GM21447 (cell line): Measurements from ENCODE around the gene CARD6.
A peak's percentile ranks its signal among the peaks of the same experiment; 100 is the strongest.
"Not testable (repeated sequence)": the region's sequence is repeated elsewhere in the genome, so short reads cannot be mapped to it uniquely, and the experiment has no call there.

ENCODE experiments used
- ATAC-seq: cut with Tn5 transposase; IDR thresholded peaks from one replicate; pipeline ENCODE4 v1.9.1; 2021; ENCODE audit not compliant: unreplicated experiment

CARD6 gene

GRCh38 chr5:40841068-40841805 lies at the start of gene CARD6:
Gene CARD6 (plus strand): TSS chr5:40841367. CDS start chr5:40841383, 16 bp downstream.
- peak; percentile 55 for ATAC-seq

- ATAC-seq, result no peak
Measured at GRCh38 chr5:40791715-40792139, 49.4 kb upstream of the CARD6 start.

- ATAC-seq, result not testable (repeated sequence)
Measured at GRCh38 chr5:40792691-40793090, 48.5 kb upstream of the CARD6 start.

GRCh38 chr5:40794340-40794739 lies 46.8 kb upstream of the CARD6 start:
- not testable (repeated sequence) for ATAC-seq

- not testable (repeated sequence) for ATAC-seq
Measured at GRCh38 chr5:40794877-40795276, 46.3 kb upstream of the CARD6 start.

GRCh38 chr5:40796487-40796889 lies 44.7 kb upstream of the CARD6 start:
- ATAC-seq, result no peak

- ATAC-seq, result peak; percentile 48
Measured at GRCh38 chr5:40797273-40798011, 43.7 kb upstream of the CARD6 start.

- ATAC-seq, result peak; percentile 84
Measured at GRCh38 chr5:40798012-40798800, 43.0 kb upstream of the CARD6 start, which contains the start of gene PRKAA1. Gene PRKAA1 (minus strand): TSS chr5:40798374. CDS start chr5:40798189, 185 bp downstream.

GRCh38 chr5:40798801-40799210 lies 42.4 kb upstream of the CARD6 start:
- ATAC-seq, result no peak

- no peak for ATAC-seq
Measured at GRCh38 chr5:40799258-40799657, 41.9 kb upstream of the CARD6 start.

GRCh38 chr5:40801771-40802562 lies 39.2 kb upstream of the CARD6 start:
- no peak for ATAC-seq

GRCh38 chr5:40812125-40812524 lies 29.0 kb upstream of the CARD6 start:
- no peak for ATAC-seq

GRCh38 chr5:40813698-40814281 lies 27.4 kb upstream of the CARD6 start:
- ATAC-seq, result no peak

- ATAC-seq, result no peak
Measured at GRCh38 chr5:40823459-40823858, 17.7 kb upstream of the CARD6 start.

GRCh38 chr5:40825461-40826043 lies 15.6 kb upstream of the CARD6 start:
- ATAC-seq, result not testable (repeated sequence)

- no peak for ATAC-seq
Measured at GRCh38 chr5:40826489-40827187, 14.5 kb upstream of the CARD6 start.

- ATAC-seq, result no peak
Measured at GRCh38 chr5:40827188-40827977, 13.8 kb upstream of the CARD6 start.

GRCh38 chr5:40828021-40828631 lies 13.0 kb upstream of the CARD6 start:
- ATAC-seq, result no peak
